Ishikawa (cell line): ENCODE data around the gene RAI14.

Source experiments
- CEBPB ChIP-seq: IDR thresholded peaks from 2 replicates; pipeline ENCODE4 v1.6.1; 2012
- EGR1 ChIP-seq: IDR thresholded peaks from 2 replicates; pipeline ENCODE4 v1.6.1; 2012
- NFIC ChIP-seq: IDR thresholded peaks from 2 replicates; pipeline ENCODE4 v1.6.1; 2012
- RAD21 ChIP-seq: IDR thresholded peaks from 2 replicates; pipeline ENCODE4 v1.6.1; 2012; ENCODE audit warnings: low read depth
- TAF1 ChIP-seq: IDR thresholded peaks from 2 replicates; pipeline ENCODE4 v1.6.1; 2012; ENCODE audit warnings: low read depth, mild to moderate bottlenecking
- TCF12 ChIP-seq: IDR thresholded peaks from 2 replicates; pipeline ENCODE4 v1.6.1; 2012; ENCODE audit warnings: low read depth
- TEAD4 ChIP-seq: IDR thresholded peaks from 2 replicates; pipeline ENCODE4 v1.6.1; 2012
- ZBTB7A ChIP-seq: IDR thresholded peaks from 2 replicates; pipeline ENCODE4 v1.6.1; 2012; ENCODE audit warnings: low read depth

- TF ChIP-seq CEBPB (no peak), TAF1 (no peak), RAD21 (no peak), TCF12 (no peak), NFIC (no peak), EGR1 (no peak), ZBTB7A (no peak), TEAD4 (no peak)
Measured at GRCh38 chr5:34651791-34652190, 4.3 kb upstream of the RAI14 start.
